Kidney glomerular epithelial cell (primary cell): ENCODE measurements around the gene CMTM1.
"Not testable (repeated sequence)": the region's sequence is repeated elsewhere in the genome, so short reads cannot be mapped to it uniquely, and the experiment has no call there.

ENCODE experiments used
- DNase-seq: peaks from one replicate; lab custom pipeline; 2025; lab: John Stamatoyannopoulos, UW

CMTM1 gene

DNA sequence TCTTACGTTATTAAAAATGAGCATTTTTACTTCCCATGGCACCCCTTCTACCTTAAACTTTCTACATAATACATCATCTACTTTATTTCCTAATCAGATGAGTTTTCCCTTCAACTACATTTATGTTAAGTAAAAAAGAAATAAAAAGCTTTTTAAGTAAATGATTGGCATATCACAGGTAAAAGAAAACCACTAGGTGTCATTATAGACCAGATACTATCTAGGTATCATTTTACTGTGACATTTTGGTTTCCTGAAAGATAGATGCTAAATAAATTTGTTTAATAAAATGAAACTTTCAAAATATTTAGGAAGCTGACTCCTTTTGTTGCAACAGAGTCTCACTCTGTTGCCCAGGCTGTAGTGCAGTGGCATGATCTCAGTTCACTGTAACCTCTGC lies 3.8 kb upstream of the CMTM1 start:
- DNase-seq = no peak

DNA sequence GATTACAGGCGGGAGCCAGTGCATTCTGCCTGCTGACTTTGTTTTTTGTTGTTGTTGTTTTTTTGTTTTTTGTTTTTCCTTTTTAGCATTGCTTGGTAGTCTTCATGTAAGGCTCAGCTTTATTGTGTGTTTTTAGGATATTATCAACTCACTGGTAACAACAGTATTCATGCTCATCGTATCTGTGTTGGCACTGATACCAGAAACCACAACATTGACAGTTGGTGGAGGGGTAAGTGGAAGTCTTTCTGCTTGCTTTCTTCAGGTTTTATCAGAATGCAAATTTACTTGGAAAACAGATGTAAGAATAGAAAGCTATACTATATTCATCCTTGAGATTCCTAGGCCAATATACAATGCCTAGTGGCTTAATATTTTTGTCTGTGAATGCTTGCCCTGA lies 3.3 kb upstream of the CMTM1 start:
- DNase-seq = no peak

- no peak for DNase-seq
These were observed 2.5 kb upstream of the CMTM1 start for GRCh38 chr16:66563574-66564334.

DNA sequence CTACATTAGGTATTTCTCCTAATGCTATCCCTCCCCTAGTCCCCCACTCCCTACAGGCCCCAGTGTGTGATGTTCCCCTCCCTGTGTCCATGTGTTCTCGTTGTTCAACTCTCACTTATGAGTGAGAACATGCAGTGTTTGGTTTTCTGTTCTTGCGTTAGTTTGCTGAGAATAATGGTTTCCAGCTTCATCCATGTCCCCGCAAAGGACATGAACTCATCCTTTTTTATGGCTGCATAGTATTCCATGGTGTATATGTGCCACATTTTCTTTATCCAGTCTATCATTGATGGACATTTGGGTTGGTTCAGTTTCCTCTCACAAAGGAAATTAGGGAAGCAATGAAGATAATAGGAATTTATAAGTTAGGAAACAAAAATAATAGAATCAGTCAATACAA lies 1.0 kb downstream of the CMTM1 start:
- DNase-seq = not testable (repeated sequence)

GRCh38 chr16:66568355-66568754 lies 2.1 kb downstream of the CMTM1 start:
- no peak for DNase-seq

DNA sequence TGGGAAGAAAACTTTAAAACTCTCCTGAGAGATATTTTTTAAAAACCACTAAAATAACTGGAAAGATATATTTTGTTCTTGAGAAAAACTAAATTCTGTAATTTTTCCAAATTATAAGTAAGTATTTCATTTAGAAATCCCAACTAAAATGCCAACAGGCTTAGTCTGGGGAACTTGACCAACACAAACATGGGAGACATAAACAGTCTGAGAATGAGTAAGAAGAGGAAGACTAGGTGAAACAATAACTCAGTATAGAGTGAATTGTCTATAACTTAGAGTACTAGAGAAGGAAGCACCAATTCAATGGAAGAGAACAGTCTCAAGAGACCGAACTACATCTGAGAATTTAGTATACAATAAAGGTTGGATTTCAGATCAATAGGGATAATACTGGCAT lies 2.9 kb downstream of the CMTM1 start:
- peak; percentile 29 for DNase-seq

GRCh38 chr16:66569827-66570405 lies 3.7 kb downstream of the CMTM1 start:
- DNase-seq = no peak

- no peak for DNase-seq
These were observed 6.1 kb downstream of the CMTM1 start for GRCh38 chr16:66572356-66572755.

GRCh38 chr16:66574081-66574480 lies 7.8 kb downstream of the CMTM1 start:
- DNase-seq = peak; percentile 36

DNA sequence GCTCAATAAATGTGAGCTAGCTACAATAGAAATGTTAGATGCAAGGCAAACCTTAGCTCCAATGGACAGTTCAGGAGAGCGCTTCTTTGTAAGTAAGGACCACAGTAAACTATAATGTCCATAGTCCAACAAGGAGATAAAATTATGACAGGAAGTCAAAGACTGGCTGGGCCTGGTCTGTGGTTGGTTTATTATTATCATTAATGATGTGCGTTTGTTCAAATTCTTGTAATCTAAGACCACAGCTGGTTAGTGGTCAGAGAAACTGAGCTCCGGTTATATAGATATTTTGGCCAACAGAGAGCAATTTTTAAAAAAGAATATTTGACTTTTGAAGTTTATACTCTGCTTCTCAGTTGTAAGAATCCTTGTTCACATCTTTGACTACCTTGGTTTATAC lies 8.3 kb downstream of the CMTM1 start:
- no peak for DNase-seq

- no peak for DNase-seq
These were observed 8.8 kb downstream of the CMTM1 start for GRCh38 chr16:66575060-66575459.

DNA sequence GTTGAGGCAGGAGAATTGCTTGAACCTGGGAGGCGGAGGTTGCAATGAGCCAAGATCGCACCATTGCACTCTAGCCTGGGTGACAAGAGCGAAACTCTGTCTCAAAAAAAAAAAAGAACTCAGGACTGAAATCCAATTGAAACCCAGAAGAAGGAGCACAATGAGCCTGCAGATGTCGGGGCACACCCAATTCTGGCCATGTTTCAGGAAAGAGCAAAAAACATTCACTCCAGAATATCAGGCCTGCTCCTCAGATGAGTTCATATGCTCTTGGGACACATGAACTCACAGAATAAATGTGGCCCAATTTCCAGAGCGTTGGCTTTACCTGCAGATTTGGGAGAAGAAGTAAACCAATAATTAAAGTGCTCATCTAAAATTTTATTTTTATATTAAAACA lies 10.1 kb downstream of the CMTM1 start:
- DNase-seq = no peak

DNA sequence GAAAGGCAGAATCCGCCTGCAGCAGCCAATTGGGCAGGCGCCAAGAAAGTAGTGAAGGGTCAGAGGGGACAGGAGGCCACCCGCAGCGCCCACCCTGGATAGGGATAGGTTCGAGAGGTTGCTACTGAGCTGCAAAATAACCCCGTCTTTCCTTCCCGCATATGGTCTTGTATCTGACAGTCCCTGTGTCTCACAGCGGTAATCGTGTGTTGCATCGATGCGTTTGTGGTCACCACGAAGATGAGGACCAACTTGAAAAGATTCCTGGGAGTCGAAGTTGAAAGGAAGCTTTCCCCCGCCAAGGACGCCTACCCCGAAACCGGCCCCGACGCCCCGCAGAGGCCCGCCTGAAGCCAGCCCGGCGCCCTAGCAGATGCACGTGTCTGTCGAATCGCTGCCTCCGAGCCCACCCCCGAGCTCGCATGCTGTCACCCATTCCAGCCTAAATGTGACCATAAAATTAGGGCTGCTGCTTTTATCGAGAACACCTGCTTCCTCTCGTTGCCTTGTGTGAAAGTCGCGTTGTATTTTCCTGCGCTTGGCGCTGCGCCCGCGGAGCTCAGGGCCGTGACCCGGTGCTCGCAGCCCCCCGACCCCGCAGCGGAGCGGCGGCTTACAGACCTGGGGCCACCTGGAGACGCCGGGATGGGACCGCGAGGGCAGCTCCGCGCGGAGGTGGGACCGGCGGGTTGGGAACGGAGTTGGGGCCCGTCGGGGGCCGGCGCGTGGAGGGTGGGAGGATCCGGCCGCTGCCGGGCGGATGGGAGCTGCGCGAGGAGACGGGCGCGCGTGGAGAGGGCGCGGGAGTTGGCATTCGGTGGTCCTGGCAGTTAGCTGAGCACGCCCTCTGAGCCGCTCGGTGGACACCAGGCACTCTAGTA lies 12.7 kb downstream of the CMTM1 start, which contains the start of gene CMTM2:
CMTM2 (plus strand) TSS at position 813 of the 881 bp plus-strand sequence. CDS start 145 bp downstream, outside the sequence.
- no peak for DNase-seq

GRCh38 chr16:66580605-66581209 lies 14.5 kb downstream of the CMTM1 start:
- peak; percentile 72 for DNase-seq

DNA sequence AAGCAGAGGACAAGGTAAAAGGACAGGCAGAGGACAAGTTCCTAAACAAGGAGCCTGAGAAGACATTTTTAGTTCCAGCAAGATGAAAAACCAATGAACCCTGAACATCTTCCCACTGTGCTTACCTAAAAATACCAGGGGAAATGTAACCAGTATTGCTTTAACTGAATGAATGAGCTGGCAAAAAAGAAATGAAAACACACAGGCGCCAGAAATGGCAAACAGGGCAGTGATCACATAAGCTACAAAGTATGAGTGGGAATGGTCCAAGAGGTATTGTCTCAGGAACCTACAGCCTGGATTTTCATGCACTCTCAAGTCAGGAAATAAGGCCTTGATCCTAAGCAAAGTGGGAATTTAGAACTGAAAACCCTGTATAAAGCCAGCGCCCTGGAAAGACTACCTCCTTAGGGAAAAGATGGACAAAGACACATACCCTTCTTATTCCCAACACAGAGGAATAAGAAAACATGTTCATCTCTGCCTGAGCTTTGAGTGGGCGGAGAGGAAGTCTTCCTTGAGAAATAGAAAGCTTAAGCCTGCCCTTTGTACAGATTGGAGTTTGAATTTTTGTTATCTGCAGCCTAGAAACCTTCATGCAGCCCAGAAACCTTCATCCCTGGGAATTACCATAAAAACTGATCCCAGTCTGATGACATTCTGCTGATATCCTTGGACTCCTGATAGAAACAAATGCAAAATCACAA lies 15.2 kb downstream of the CMTM1 start:
- peak; percentile 73 for DNase-seq

GRCh38 chr16:66585481-66586239 lies 19.4 kb downstream of the CMTM1 start:
- DNase-seq = no peak

DNA sequence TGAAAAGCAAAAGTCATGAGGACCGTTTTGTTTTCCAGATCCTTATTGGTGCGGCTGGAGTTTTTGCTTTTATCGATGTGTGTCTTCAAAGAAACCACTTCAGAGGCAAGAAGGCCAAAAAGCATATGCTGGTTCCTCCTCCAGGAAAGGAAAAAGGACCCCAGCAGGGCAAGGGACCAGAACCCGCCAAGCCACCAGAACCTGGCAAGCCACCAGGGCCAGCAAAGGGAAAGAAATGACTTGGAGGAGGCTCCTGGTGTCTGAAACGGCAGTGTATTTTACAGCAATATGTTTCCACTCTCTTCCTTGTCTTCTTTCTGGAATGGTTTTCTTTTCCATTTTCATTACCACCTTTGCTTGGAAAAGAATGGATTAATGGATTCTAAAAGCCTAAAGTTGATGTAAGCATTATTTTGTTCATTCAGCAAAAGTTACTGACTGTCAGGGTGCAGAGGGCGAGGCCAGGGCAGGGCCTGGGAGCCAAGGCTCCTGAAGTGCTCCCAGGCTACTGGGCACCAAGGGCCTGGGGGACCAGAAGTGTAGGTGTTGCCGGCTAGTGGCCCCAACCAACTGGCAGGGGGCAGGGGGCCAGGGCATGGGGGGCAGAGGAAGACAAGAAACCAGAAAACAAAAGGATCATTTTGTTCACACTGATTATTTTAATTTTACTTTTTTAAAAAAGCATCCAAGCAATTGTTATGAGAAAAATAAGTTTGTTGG lies 21.8 kb downstream of the CMTM1 start:
- DNase-seq = no peak

- DNase-seq = no peak
These were observed 22.9 kb downstream of the CMTM1 start for GRCh38 chr16:66588981-66589713.

- no peak for DNase-seq
These were observed 24.1 kb downstream of the CMTM1 start for GRCh38 chr16:66590322-66590721.

GRCh38 chr16:66591018-66591417 lies 24.8 kb downstream of the CMTM1 start:
- no peak for DNase-seq
